ENCODE data around the gene ZNF462.

Gene ZNF462

DNA sequence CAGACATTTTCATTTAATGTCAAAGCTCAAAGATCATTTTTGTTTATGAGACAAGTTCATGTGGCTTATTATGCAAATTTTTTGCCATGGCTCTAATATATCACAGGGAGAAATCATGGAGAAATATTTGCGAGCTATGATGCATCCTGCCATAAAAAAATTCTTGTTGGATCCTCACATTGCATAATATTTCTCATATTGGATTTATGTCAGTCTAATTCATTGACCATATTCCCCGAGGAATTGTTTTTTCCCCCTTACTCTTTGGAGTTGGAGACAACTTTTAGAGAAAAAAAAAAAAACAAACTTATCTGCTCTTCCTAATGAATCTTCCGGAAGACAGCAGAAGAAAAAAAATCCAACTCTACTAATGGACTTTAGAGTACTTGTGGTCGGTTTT, 4.3 kb downstream of the ZNF462 start:
- TF ChIP-seq, protein P1, sequence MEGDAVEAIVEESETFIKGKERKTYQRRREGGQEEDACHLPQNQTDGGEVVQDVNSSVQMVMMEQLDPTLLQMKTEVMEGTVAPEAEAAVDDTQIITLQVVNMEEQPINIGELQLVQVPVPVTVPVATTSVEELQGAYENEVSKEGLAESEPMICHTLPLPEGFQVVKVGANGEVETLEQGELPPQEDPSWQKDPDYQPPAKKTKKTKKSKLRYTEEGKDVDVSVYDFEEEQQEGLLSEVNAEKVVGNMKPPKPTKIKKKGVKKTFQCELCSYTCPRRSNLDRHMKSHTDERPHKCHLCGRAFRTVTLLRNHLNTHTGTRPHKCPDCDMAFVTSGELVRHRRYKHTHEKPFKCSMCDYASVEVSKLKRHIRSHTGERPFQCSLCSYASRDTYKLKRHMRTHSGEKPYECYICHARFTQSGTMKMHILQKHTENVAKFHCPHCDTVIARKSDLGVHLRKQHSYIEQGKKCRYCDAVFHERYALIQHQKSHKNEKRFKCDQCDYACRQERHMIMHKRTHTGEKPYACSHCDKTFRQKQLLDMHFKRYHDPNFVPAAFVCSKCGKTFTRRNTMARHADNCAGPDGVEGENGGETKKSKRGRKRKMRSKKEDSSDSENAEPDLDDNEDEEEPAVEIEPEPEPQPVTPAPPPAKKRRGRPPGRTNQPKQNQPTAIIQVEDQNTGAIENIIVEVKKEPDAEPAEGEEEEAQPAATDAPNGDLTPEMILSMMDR (IDR thresholded peaks at IDR 0.05): no peak

DNA sequence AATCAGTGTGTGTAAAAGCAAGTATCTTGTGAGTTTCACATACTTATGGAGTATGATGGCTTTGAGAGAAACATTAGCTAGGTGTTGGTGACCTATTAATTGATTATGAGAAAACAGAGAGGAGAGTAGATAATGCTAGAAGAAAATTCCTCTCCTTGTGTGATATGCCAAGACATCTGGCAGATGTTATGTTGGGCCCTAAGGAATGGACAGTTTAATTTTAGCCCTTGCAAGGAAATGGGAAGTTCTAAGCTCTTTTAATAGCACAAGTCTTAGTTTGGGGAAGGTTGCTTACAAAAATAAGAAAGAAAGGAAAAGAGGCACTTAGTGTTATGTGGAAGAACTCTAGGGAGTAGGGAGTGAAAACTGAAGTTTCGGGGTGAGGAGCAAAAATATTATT, 5.1 kb downstream of the ZNF462 start:
- TF ChIP-seq, protein P1 (IDR thresholded peaks at IDR 0.05): no peak

DNA sequence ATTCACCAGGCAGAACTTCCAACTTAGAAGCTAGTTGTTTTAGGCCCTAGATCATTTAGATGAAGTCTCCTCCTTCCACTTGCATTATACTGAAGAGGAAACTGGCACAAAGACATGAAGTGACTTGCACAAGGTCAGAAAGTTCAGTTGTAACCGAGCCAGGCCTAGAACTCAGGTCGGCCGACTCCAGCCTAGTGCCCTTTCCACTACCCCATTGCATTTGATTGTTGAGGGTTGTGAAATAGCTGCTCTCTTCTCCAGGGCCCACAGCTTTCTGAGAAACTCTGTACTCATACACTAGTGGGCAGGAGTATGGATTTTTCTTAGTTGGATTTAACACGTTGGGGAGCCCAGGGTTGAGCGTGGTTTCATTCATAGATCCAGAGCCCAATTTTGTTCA, 5.6 kb downstream of the ZNF462 start:
- TF ChIP-seq, protein P1 (IDR thresholded peaks at IDR 0.05): no peak

GRCh38 chr9:106869028-106869427, 6.1 kb downstream of the ZNF462 start:
- TF ChIP-seq, protein P1 (IDR thresholded peaks at IDR 0.05): no peak

DNA sequence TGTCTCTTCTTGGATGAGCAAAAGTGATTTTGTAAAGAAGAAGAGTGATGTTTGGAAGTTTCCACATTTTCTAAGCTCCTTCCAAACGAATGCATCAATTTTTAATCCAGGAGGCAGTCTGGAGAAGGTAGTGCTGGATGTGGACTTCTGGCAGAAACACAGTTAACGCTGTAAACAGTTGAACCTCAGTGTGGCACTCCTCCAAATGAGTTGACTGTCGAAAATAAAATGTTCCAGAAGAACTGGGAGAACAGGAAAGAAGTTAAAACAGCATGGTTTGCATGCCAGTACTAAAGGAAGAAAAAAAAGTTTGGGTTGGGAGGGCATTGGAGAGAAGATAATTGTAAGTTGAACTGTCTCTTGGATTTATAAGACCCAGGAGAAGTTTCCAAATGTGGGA, 6.5 kb downstream of the ZNF462 start:
- TF ChIP-seq, protein P1 (IDR thresholded peaks at IDR 0.05): no peak

GRCh38 chr9:106872641-106873040, 9.7 kb downstream of the ZNF462 start:
- TF ChIP-seq, protein P1 (IDR thresholded peaks at IDR 0.05): no peak

DNA sequence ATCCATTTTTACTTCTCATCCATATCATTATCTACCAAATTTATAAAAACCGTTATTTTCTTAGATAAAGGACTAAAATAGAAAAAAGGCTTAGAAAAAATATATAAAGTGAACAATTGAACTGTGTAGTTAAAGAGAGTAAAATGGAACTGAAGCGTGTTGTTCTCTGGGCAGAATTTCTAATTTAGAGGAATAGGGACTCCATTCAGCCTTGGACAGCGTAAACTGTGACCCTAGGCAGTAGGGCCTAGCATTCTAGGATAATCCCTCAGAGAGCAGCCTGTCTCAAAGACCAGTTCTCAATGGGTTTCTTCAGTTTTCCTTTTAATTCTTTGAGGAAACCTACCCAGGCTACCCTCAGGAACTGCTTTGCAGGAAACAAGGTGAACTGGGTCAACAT, 11.1 kb downstream of the ZNF462 start:
- TF ChIP-seq, protein P1 (IDR thresholded peaks at IDR 0.05): no peak

GRCh38 chr9:106874652-106875051, 11.7 kb downstream of the ZNF462 start:
- TF ChIP-seq, protein P1 (IDR thresholded peaks at IDR 0.05): no peak
